ENCODE measurements around the gene TUSC2.
A peak's percentile ranks its signal among the peaks of the same experiment; 100 is the strongest.

The TUSC2 gene

DNA sequence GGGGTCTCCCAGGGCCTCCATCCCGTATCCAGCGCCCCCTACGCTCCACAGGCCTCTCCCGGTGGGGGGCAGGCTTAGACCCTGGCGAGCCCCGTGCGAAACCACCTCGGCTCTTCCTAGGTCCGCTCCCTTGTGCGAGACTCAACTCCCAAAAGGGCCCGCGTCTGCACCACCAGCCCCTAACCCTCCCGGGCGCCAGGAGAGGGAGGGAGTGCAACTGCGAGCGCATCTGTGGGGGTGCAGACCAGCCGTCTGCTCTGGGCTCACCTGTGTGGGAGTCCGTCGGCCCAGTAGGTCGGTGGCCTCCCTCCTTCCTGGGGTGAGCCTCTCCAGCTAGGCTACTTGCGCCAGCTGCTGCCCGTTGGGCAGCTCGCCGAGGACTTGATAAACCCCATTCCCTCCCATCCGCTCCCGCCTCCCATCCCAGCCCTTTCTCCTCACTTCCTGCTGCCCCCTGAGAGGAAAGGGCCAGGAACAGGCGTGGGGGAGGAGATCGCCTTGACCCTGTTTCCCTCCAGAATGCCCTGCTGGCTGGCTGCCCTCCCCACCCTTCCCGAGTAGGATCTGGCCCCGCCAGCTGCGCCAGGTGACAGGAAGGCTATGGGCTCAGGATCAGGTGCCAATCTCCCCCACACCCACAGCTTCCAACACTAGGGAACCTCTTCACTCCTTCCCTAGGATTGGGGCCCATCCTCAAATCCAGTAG lies 5.5 kb downstream of the TUSC2 start, which contains the start of gene HYAL2:
Gene HYAL2 (minus strand): TSS at position 360 of the 706 bp plus-strand sequence. CDS start 2,256 bp downstream, outside the sequence.
- H3K4me3 ChIP-seq (IDR thresholded peaks at IDR 0.05; ENCODE audit: insufficient read depth, low read depth, low read length): no peak within 1 kb of the TSS
- peak within 1 kb of the TSS; percentile 78 for H3K9ac ChIP-seq
- peaks cover 4% of the 10 kb centered on the region for H3K4me1 ChIP-seq (ENCODE audit: low read depth, poor library complexity, severe bottlenecking)
- peaks cover 5% of the 10 kb centered on the region; the same call in 1 of the 2 replicates for H3K79me2 ChIP-seq (ENCODE audit: insufficient read depth, low read depth)
- peak within 1 kb of the TSS; percentile 68 for H3K27ac ChIP-seq
- H3K27me3 ChIP-seq (ENCODE audit: insufficient read depth, low read depth): no peaks in the 10 kb centered on the region
- H4K20me1 ChIP-seq (ENCODE audit: insufficient read depth): no peaks in the 10 kb centered on the region
- peak within 1 kb of the TSS; percentile 71 for H2AFZ ChIP-seq (ENCODE audit: low read depth)
- 0 out of 2 replicates have a peak within 1 kb of the TSS, but pooled peaks have one; percentile 13 for H3K4me2 ChIP-seq
- no peaks in the 10 kb centered on the region for H3K36me3 ChIP-seq (ENCODE audit: insufficient read depth)
- TF ChIP-seq, protein P1, sequence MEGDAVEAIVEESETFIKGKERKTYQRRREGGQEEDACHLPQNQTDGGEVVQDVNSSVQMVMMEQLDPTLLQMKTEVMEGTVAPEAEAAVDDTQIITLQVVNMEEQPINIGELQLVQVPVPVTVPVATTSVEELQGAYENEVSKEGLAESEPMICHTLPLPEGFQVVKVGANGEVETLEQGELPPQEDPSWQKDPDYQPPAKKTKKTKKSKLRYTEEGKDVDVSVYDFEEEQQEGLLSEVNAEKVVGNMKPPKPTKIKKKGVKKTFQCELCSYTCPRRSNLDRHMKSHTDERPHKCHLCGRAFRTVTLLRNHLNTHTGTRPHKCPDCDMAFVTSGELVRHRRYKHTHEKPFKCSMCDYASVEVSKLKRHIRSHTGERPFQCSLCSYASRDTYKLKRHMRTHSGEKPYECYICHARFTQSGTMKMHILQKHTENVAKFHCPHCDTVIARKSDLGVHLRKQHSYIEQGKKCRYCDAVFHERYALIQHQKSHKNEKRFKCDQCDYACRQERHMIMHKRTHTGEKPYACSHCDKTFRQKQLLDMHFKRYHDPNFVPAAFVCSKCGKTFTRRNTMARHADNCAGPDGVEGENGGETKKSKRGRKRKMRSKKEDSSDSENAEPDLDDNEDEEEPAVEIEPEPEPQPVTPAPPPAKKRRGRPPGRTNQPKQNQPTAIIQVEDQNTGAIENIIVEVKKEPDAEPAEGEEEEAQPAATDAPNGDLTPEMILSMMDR (conservative IDR thresholded peaks at IDR 0.05; ENCODE audit: low read depth, low read length): no peak

DNA sequence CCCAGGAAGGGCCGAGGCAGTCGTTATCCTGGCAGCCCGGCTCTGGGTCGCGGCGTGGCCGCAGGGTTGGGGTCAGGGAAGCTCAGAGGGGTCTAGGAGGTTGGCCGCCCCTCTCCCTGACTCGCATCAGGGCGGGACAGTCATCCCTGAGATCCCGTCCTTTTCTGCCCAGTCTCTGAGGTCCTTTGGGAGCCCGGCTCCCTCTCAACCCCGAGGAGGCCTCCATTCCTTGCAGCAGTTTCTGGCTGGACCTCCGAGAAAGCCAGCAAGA lies 6.0 kb downstream of the TUSC2 start:
- Histone ChIP-seq H3K4me2 (0 out of 2 replicates have a peak overlapping the region, but pooled peaks have one; percentile 13), H4K20me1 (ENCODE audit: insufficient read depth) (no peaks in the 10 kb centered on the region), H3K4me3 (IDR thresholded peaks at IDR 0.05; ENCODE audit: insufficient read depth, low read depth, low read length) (no peak overlapping the region), H3K27ac (no peak overlapping the region), H3K4me1 (ENCODE audit: low read depth, poor library complexity, severe bottlenecking) (peaks cover 4% of the 10 kb centered on the region), H3K79me2 (ENCODE audit: insufficient read depth, low read depth) (no peaks in the 10 kb centered on the region; the same call in 1 of the 2 replicates), H2AFZ (ENCODE audit: low read depth) (peak overlapping the region; percentile 71), H3K27me3 (ENCODE audit: insufficient read depth, low read depth) (no peaks in the 10 kb centered on the region), H3K36me3 (ENCODE audit: insufficient read depth) (no peaks in the 10 kb centered on the region), H3K9ac (no peak overlapping the region)
- TF ChIP-seq, protein P1 (conservative IDR thresholded peaks at IDR 0.05; ENCODE audit: low read depth, low read length): peak; percentile 27; the same call in 1 of the 2 replicates

DNA sequence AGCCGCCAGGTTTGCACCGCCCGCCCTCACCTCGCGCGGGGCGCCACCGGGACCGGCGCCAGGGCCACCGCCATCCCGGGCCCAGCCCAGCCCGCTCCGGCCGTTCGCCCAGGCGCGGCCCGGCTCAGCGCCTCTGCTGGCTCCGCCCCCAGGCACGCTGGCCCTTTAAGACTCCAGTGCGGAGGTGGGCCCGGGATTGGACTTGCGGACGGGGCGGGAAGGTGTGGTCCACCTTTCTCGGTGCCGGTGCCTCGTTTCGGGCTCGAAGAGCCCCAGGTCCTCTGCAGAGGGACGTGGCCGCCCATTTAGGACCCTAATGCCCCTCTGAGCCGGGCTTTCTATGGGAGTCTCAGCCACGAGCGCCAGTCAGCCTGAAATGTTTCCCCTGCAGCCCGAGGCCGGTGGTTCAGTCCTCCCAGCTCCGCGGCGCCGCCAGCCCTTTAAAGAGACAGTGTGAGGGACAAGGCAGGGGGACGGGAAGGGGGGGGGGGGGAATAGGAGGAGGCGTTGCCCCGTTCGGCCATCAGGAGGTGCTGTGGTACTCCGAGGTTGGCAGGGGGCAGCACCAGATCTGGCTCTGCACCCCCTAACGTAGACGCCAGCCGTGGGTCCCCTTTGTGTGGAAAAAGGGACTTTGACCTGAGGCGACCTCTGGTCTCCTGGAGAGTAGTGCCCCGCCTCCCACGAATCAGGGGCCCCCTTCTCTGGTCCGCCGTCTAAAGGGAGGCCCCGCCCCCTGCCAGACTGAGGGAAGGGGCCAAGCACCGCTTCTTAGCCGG lies 6.5 kb downstream of the TUSC2 start:
- Histone ChIP-seq H3K79me2 (ENCODE audit: insufficient read depth, low read depth) (no peaks in the 10 kb centered on the region), H2AFZ (ENCODE audit: low read depth) (peak overlapping the region; percentile 71), H3K27me3 (ENCODE audit: insufficient read depth, low read depth) (no peaks in the 10 kb centered on the region), H3K36me3 (ENCODE audit: insufficient read depth) (no peaks in the 10 kb centered on the region), H4K20me1 (ENCODE audit: insufficient read depth) (no peaks in the 10 kb centered on the region), H3K9ac (peak overlapping the region; percentile 78), H3K4me2 (peak overlapping the region; percentile 44; the same call in 1 of the 2 replicates), H3K4me3 (IDR thresholded peaks at IDR 0.05; ENCODE audit: insufficient read depth, low read depth, low read length) (no peak overlapping the region), H3K27ac (peak overlapping the region; percentile 68), H3K4me1 (ENCODE audit: low read depth, poor library complexity, severe bottlenecking) (peaks cover 4% of the 10 kb centered on the region)
- TF ChIP-seq, protein P1 (conservative IDR thresholded peaks at IDR 0.05; ENCODE audit: low read depth, low read length): peak; percentile 64

DNA sequence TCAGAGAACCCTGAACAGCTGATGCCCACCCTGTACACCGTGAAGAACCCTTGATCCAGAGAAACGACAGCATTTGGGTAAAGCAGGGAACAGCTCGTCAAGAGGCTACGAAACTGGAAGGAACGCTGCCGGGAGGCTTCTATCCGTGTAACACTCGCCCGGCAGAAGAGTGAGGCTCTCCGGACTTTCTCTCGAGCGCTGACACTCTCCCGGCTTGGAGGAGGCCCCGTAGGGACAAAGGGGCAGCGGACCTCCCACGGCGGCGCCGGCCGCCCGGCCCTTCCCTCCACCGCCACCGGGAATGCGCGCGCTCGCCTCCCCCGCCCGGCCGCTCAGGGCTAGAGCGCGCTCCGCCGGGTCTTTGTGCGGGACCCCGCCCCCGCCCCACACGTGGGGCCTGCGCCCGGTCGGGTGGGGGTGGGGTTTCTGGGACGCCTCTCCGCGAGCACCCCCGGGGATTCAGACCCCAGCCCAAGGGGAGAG lies 7.1 kb downstream of the TUSC2 start:
- H3K27me3 ChIP-seq (ENCODE audit: insufficient read depth, low read depth): no peaks in the 10 kb centered on the region
- peak overlapping the region; percentile 68; the same call in 1 of the 2 replicates for H3K27ac ChIP-seq
- H3K79me2 ChIP-seq (ENCODE audit: insufficient read depth, low read depth): no peaks in the 10 kb centered on the region
- peaks cover 4% of the 10 kb centered on the region for H3K4me1 ChIP-seq (ENCODE audit: low read depth, poor library complexity, severe bottlenecking)
- no peaks in the 10 kb centered on the region for H4K20me1 ChIP-seq (ENCODE audit: insufficient read depth)
- H2AFZ ChIP-seq (ENCODE audit: low read depth): peak overlapping the region; percentile 71
- H3K4me3 ChIP-seq (IDR thresholded peaks at IDR 0.05; ENCODE audit: insufficient read depth, low read depth, low read length): no peak overlapping the region
- H3K9ac ChIP-seq: peak overlapping the region; percentile 78
- no peaks in the 10 kb centered on the region for H3K36me3 ChIP-seq (ENCODE audit: insufficient read depth)
- H3K4me2 ChIP-seq: peak overlapping the region; percentile 78
- TF ChIP-seq, protein P1 (conservative IDR thresholded peaks at IDR 0.05; ENCODE audit: low read depth, low read length): no peak
